RWPE2 (cell line): ENCODE measurements around the gene DIP2C.
"Not testable (repeated sequence)": the region's sequence is repeated elsewhere in the genome, so short reads cannot be mapped to it uniquely, and the experiment has no call there.

ENCODE experiments used
- ATAC-seq: fragments of 200-7000 bp; cut with Tn5 transposase; 3 replicates; pipeline ENCODE4 v1.9.1; 2021; ENCODE audit warnings: low read depth
- DNase-seq: peaks from one replicate; pipeline ENCODE4 v3.0.0-alpha.2; 2020; ENCODE audit warnings: low spot score
- H3K27ac ChIP-seq: fragments of 450-650 bp; 2 replicates; pipeline ENCODE4 v1.5.1; 2017; ENCODE audit warnings: mild to moderate bottlenecking; ENCODE audit not compliant: poor library complexity, severe bottlenecking
- H3K27me3 ChIP-seq: fragments of 250-450 bp; sonication (Bioruptor Pico); 2 replicates; pipeline ENCODE4 v1.5.1; 2021; ENCODE audit warnings: mild to moderate bottlenecking, moderate library complexity; ENCODE audit not compliant: insufficient read depth, poor library complexity, severe bottlenecking
- H3K36me3 ChIP-seq: fragments of 250-450 bp; sonication (Bioruptor Pico); 2 replicates; pipeline ENCODE4 v1.5.1; 2020; ENCODE audit warnings: low read depth, mild to moderate bottlenecking, moderate library complexity
- H3K4me1 ChIP-seq: fragments of 250-450 bp; sonication (Bioruptor Pico); 2 replicates; pipeline ENCODE4 v1.5.1; 2021; ENCODE audit warnings: mild to moderate bottlenecking, moderate library complexity; ENCODE audit not compliant: insufficient read depth, poor library complexity, severe bottlenecking
- H3K4me3 ChIP-seq: fragments of 250-450 bp; sonication (Bioruptor Pico); 2 replicates; pipeline ENCODE4 v1.5.1; 2021; ENCODE audit warnings: mild to moderate bottlenecking, moderate library complexity; ENCODE audit not compliant: severe bottlenecking
- H3K9me3 ChIP-seq: fragments of 250-450 bp; sonication (Bioruptor Pico); 2 replicates; pipeline ENCODE4 v1.5.1; 2021; ENCODE audit warnings: mild to moderate bottlenecking, moderate library complexity; ENCODE audit not compliant: severe bottlenecking
- CTCF ChIP-seq: fragments of 450-650 bp; IDR thresholded peaks from one replicate; pipeline ENCODE4 v1.5.1; 2017; ENCODE audit warnings: mild to moderate bottlenecking, moderate library complexity; ENCODE audit not compliant: poor library complexity, severe bottlenecking

DIP2C gene

GRCh38 chr10:596725-597345 is 92.6 kb downstream of the DIP2C start:
- no peak overlapping the region for H3K4me3 ChIP-seq
- DNase-seq (no peak), ATAC-seq (no peak)
- no peaks in the 10 kb centered on the region for H3K4me1 ChIP-seq
- no peaks in the 10 kb centered on the region for H3K27me3 ChIP-seq
- TF ChIP-seq CTCF, result no peak
- no peak overlapping the region for H3K27ac ChIP-seq
- no peaks in the 10 kb centered on the region for H3K9me3 ChIP-seq
- no peaks in the 10 kb centered on the region for H3K36me3 ChIP-seq

GRCh38 chr10:596131-596530 is 93.3 kb downstream of the DIP2C start:
- not testable (repeated sequence) for H3K4me1 ChIP-seq, H3K36me3 ChIP-seq, H3K27me3 ChIP-seq, H3K27ac ChIP-seq, H3K9me3 ChIP-seq, ATAC-seq, H3K4me3 ChIP-seq, DNase-seq

- ATAC-seq (no peak), DNase-seq (no peak)
- H3K4me1 ChIP-seq, result no peaks in the 10 kb centered on the region
- no peaks in the 10 kb centered on the region for H3K9me3 ChIP-seq
- H3K27me3 ChIP-seq, result no peaks in the 10 kb centered on the region
- no peak overlapping the region for H3K4me3 ChIP-seq
- no peaks in the 10 kb centered on the region for H3K36me3 ChIP-seq
- TF ChIP-seq CTCF, result no peak
- no peak overlapping the region for H3K27ac ChIP-seq
These were observed 94.0 kb downstream of the DIP2C start for GRCh38 chr10:595473-595872.

GRCh38 chr10:594584-595270 is 94.7 kb downstream of the DIP2C start:
- Histone ChIP-seq H3K36me3 (no peaks in the 10 kb centered on the region), H3K27me3 (no peaks in the 10 kb centered on the region), H3K4me1 (no peaks in the 10 kb centered on the region), H3K4me3 (no peak overlapping the region), H3K9me3 (no peaks in the 10 kb centered on the region), H3K27ac (no peak overlapping the region)
- no peak for DNase-seq
- no peak for TF ChIP-seq CTCF
- ATAC-seq, result no peak

- no peak for ATAC-seq
- no peak for DNase-seq
- Histone ChIP-seq H3K27me3 (no peaks in the 10 kb centered on the region), H3K27ac (no peak overlapping the region), H3K9me3 (no peaks in the 10 kb centered on the region), H3K4me3 (no peak overlapping the region), H3K4me1 (no peaks in the 10 kb centered on the region), H3K36me3 (no peaks in the 10 kb centered on the region)
- no peak for TF ChIP-seq CTCF
These were observed 95.5 kb downstream of the DIP2C start for GRCh38 chr10:593901-594457.
